Skeletal muscle tissue (tissue), 4 donors: ENCODE data around the gene PTPRE. TPM values are rescaled to one million over a fixed set of nuclear protein-coding genes. Genes with fewer than 3 reads are reported as not detected.

ENCODE experiments used
- H3K27ac ChIP-seq: one replicate; pipeline ENCODE4 v1.7.0; 2013; ENCODE audit warnings: mild to moderate bottlenecking, low read depth, low read length, inconsistent platforms
- H3K27me3 ChIP-seq, 3 donors: one replicate each; pipeline ENCODE4 v1.7.0; 2013; ENCODE audit warnings: low read length in 3 of 3; ENCODE audit not compliant: control insufficient read depth in 3 of 3, insufficient read depth in 3 of 3
- H3K36me3 ChIP-seq, 3 donors: one replicate each; pipeline ENCODE4 v1.7.0; 2013; ENCODE audit warnings: low read length in 3 of 3; ENCODE audit not compliant: control insufficient read depth in 3 of 3, insufficient read depth in 3 of 3
- H3K4me1 ChIP-seq, 3 donors: one replicate each; pipeline ENCODE4 v1.7.0; 2013; ENCODE audit warnings: low read length in 3 of 3, mild to moderate bottlenecking in 3 of 3; ENCODE audit not compliant: control insufficient read depth in 3 of 3, insufficient read depth in 3 of 3
- H3K4me3 ChIP-seq, 3 donors: one replicate each; pipeline ENCODE4 v1.7.0; 2013; ENCODE audit warnings: low read length in 3 of 3
- H3K9ac ChIP-seq, 3 donors: one replicate each; pipeline ENCODE4 v1.7.0; 2013; ENCODE audit warnings: low read length in 3 of 3, mild to moderate bottlenecking in 3 of 3, moderate library complexity in 2 of 3, low read depth in 1 of 3
- H3K9me3 ChIP-seq, 3 donors: one replicate each; pipeline ENCODE4 v1.7.0; 2013; ENCODE audit warnings: low read length in 3 of 3; ENCODE audit not compliant: control insufficient read depth in 3 of 3
- total RNA-seq: library from RNA; depleted of rRNA; stranded (reverse); fragments of >200 nt; gene quantifications from one replicate; pipeline ENCODE4 v1.2.3, GENCODE V29; 2014
- donor health status: Osteomylitis.

PTPRE gene
- total RNA-seq, 1 donor from 2014 or later, result 7.8 TPM

DNA sequence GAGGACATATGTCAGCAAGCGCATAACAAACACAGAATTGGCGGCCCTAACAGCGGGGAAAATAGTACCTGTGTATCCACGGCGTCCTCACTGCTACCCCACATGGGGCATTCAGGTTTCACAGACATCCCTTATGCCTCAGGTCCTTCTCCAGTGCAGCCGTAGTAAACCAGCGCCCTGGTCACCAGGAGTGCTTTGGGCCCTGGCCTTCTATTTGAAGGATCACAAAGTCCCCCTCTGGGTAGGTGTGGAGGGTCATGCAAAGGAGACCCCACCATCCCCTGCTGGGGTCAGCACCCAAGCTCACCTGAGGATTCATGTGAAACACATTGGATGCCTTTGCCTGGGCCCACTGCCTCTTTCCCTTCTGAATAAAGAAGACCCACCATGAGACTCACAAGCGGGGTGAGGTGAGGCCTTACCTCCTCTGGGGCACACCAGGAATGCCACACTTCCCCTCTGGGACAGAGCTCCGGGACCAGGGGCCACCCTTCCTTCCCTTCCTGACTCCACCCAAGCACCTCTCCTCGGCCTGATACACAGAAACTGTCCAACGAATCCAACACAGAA lies 32.9 kb upstream of the PTPRE start:
- Histone ChIP-seq H3K27me3 (peaks cover 6 to 10% (median 9%) of the 10 kb centered on the region in 3 donors), H3K4me3 (no peak overlapping the region), H3K9ac (no peak overlapping the region)

DNA sequence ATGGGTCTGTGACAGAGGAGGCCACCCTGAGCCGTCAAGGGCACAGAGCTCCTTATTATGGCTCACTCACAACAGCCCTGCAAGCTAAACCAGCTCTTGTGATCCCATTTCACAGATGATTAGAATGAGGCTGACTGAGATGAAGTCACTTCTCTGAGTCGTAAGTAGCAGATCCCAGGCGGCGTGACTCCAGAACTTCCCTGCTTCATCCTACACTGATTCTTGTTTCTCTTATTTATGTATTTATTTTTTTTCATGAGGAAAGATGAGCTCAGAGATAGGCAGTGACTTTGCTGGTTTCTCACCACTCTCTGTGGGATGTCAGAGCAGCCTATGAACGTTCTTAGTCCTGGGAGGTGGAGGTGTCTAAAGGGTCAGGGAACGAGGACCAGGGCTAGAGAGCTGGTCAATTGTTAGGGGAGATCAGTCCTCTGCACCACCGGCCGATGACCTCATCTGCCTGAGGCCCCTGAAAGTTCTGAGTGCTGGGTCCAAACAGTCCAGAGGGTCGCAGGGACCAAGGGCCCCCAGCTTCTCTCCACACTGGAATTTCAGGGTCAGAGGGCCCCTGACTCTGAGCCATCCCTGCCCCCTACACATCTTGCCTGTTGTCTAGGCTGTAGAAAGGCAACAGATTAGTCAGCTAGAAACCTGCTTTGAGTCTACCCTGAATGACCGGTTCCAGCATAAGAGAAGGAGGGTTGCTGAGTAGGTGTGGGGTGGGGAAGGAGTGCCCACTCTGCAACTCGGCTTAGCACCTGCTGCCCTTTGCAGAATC lies 32.0 kb upstream of the PTPRE start:
- Histone ChIP-seq H3K36me3 (no peaks in the 10 kb centered on the region), H3K9ac (no peak overlapping the region), H3K27ac (no peak overlapping the region), H3K9me3 (no peaks in the 10 kb centered on the region), H3K4me3 (no peak overlapping the region), H3K4me1 (peaks cover 0 to 8% (median 5%) of the 10 kb centered on the region in 3 donors), H3K27me3 (peaks cover 6 to 10% (median 9%) of the 10 kb centered on the region in 3 donors)

More for the DNA sequence above, 32.9 kb upstream of the PTPRE start:
- Histone ChIP-seq H3K9me3 (no peaks in the 10 kb centered on the region), H3K27ac (no peak overlapping the region), H3K4me1 (peaks cover 0 to 8% (median 5%) of the 10 kb centered on the region in 3 donors), H3K36me3 (no peaks in the 10 kb centered on the region)

DNA sequence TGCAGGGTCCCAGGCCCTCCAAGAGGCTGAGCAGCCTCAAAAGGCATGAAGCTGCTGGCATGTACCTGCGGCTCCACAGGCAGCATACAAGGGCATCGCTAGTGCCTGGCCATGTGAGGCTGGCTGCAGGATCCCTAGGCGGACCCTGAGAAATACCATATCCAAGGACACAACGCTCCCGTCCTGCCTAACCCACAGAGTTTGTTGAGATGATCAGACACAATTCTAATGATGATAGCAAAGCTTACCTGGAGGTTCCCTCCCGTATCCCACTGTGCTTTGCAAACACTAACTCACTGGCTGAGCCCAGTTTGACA lies 31.5 kb upstream of the PTPRE start:
- Histone ChIP-seq H3K27me3 (peaks cover 6 to 9% (median 9%) of the 10 kb centered on the region in 3 donors), H3K36me3 (no peaks in the 10 kb centered on the region), H3K4me3 (no peak overlapping the region), H3K4me1 (peaks cover 0 to 8% (median 5%) of the 10 kb centered on the region in 3 donors), H3K9me3 (no peaks in the 10 kb centered on the region), H3K27ac (no peak overlapping the region), H3K9ac (no peak overlapping the region)

DNA sequence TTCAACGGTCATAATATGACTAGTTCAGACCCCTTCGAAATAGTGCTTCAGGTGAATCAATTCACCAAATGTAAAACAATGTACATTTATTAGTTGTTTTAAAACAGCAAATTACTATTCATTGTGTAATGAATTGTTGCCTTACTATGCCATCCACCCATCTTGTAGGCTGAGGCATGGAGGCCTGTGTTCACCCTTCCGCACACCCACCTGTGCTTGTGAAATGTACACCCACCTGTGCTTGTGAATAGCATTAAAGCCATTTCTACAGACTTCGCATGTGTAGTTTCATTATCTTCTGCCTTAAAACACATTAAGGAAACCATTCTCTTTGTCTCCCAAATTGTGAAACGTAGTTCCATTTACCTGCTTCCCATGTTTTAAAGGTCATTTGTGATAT lies 31.0 kb upstream of the PTPRE start:
- H3K27me3 ChIP-seq, result peaks cover 6 to 9% (median 6%) of the 10 kb centered on the region in 3 donors
- peaks cover 0 to 8% (median 5%) of the 10 kb centered on the region in 3 donors for H3K4me1 ChIP-seq

DNA sequence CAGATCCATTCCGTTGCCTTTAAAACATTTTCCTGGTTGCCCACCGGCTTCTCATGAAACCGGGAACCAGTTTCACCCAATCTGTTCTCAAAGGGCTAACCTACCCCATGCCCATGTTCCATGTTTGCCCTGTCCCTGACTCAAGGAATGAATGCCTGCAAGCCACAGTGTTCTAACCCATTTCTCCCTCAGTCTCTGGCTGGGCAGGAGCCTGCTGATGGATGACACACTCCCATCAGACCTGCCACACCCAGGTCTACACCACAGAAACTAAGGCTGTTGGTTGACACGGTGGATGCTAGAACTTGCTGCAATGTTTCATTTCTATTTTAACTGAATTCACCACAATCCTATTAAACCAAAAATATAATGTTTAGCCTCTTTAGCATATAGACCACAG lies 29.8 kb upstream of the PTPRE start:
- Histone ChIP-seq H3K36me3 (no peaks in the 10 kb centered on the region), H3K4me1 (peaks cover 0 to 7% (median 4%) of the 10 kb centered on the region in 3 donors), H3K4me3 (no peak overlapping the region), H3K9ac (no peak overlapping the region), H3K27me3 (peaks cover under 1 to 5% (median 2%) of the 10 kb centered on the region in 3 donors), H3K9me3 (no peaks in the 10 kb centered on the region), H3K27ac (no peak overlapping the region)

More for the DNA sequence above, 31.0 kb upstream of the PTPRE start:
- no peak overlapping the region for H3K9ac ChIP-seq
- no peaks in the 10 kb centered on the region for H3K9me3 ChIP-seq
- no peak overlapping the region for H3K4me3 ChIP-seq
- no peaks in the 10 kb centered on the region for H3K36me3 ChIP-seq
- no peak overlapping the region for H3K27ac ChIP-seq

DNA sequence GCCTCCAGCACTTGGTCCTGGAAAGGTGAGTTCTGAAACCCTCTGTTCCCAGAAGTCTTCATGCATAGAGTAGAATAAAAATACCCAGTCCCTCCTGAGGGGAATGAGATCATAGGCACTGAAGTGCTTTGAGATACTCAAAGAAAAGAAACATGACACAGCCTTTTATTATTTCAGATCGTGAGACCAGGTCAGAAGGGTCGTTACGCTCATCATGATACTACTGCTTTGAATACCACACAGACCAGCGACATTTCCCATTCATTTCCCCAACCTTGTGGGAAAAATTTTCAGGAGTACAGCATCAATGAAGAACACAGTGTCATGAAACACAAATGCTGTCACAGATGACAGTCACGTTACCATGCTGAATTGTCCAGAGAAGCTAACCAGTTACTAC lies 29.2 kb upstream of the PTPRE start:
- Histone ChIP-seq H3K27ac (no peak overlapping the region), H3K9me3 (no peaks in the 10 kb centered on the region), H3K27me3 (peaks cover 0 to 3% (median 2%) of the 10 kb centered on the region in 3 donors), H3K4me1 (peaks cover 0 to 4% (median 0%) of the 10 kb centered on the region in 3 donors), H3K9ac (no peak overlapping the region), H3K36me3 (no peaks in the 10 kb centered on the region), H3K4me3 (no peak overlapping the region)

DNA sequence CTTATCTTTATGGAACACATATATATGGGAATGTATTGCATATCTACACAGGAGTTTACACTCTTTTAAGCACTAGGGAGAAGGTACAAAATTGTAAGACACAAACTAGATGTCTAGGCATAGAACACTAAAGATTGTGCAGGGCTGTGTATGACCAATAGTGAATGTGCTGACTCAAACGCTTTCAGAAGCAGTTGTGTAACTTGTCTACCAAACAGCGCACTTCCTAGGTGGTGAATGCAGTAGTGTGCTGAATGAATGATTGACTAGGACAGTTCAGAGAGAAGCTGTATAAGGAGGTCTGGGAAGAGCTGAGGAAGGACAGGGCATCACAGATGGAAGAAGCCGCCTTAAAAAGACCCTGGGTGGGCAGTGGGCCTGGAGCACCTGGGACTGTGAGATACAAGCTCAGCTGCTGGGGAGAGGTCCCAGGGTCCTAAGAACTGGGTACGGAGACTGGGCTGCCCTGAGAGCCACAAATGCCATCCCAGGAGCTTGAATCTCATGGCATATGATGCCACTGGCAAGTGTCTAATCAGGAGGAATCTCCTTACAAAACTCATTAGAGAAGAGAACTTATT lies 28.3 kb upstream of the PTPRE start:
- H3K4me3 ChIP-seq, result no peak overlapping the region

DNA sequence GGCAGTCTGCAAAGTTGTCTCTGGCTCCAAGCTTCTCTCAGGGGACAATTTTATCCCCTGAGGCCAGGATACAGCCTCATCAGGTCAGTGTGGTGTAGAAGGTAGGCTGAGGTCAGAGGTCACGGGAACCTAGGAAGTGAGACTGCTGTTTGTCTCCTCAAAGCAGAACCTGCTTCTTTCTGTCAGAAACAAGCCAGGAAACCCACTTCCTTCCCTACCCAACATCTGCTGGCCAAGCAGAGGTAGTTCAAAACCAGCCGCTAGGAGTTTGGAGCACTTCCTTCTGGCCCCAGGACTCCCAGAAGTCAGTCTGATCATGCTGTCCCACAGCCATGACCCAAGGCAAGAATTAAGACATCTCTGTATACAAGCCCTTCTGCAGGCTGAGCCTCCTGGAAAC lies 26.3 kb upstream of the PTPRE start:
- H3K4me1 ChIP-seq, result peaks cover 0 to 4% (median 0%) of the 10 kb centered on the region in 3 donors
- H3K27me3 ChIP-seq, result peaks cover 0 to 2% (median 0%) of the 10 kb centered on the region in 3 donors
- H3K36me3 ChIP-seq, result no peaks in the 10 kb centered on the region
- no peaks in the 10 kb centered on the region for H3K9me3 ChIP-seq
- no peak overlapping the region for H3K27ac ChIP-seq
- H3K4me3 ChIP-seq, result no peak overlapping the region
- no peak overlapping the region for H3K9ac ChIP-seq

More for the DNA sequence above, 28.3 kb upstream of the PTPRE start:
- H3K27me3 ChIP-seq, result peaks cover 0 to 2% (median 0%) of the 10 kb centered on the region in 3 donors
- no peaks in the 10 kb centered on the region for H3K36me3 ChIP-seq
- no peak overlapping the region for H3K27ac ChIP-seq
- no peaks in the 10 kb centered on the region for H3K9me3 ChIP-seq
- no peak overlapping the region for H3K9ac ChIP-seq
- H3K4me1 ChIP-seq, result peaks cover 0 to 4% (median 0%) of the 10 kb centered on the region in 3 donors

DNA sequence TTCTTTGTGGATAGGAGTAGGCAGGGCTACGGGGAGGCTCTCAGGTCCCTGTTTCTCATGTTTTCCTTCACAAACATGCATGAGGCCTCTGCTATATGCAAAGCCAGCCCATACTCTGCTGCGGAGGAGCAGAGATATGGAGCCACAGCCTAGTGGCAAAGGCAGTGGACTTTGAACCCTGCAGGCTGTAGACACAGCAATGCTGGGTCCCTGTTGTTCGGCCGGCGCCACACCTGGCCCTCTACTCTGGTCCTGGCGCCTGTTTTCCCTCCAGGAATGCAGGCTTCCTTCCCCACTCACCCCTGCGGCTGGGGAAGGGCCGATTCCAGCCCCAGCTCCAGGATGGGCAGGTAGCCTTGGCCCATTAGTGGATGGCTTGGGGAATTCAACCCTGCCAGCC lies 25.6 kb upstream of the PTPRE start:
- Histone ChIP-seq H3K27ac (peak overlapping the region; percentile 49), H3K36me3 (no peaks in the 10 kb centered on the region), H3K9me3 (no peaks in the 10 kb centered on the region), H3K9ac (no peak overlapping the region), H3K4me1 (peaks cover 0 to 4% (median 0%) of the 10 kb centered on the region in 3 donors), H3K27me3 (peaks cover 0 to 2% (median 2%) of the 10 kb centered on the region in 3 donors), H3K4me3 (no peak overlapping the region)

DNA sequence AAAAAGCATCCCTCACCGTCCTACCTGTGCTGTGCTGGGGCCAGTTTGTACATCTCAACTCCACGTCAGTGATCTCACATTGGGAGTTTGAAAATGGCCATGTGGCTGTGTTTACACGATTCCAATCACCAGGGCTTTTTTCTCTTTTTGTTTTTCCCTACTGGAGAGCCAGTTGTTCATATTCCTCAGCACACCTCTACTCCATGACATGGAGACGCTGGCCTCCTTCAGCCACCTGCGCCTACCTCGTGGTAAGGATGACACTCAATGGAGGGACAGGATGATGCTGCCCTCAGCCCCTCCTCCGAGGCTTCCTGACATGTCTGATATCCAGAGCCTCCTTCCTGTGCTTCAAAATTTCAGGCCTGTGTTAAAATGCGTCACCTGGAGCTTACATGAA lies 24.5 kb upstream of the PTPRE start:
- no peak overlapping the region for H3K4me3 ChIP-seq
- no peaks in the 10 kb centered on the region for H3K9me3 ChIP-seq
- H3K27me3 ChIP-seq, result peaks cover 0 to 7% (median 6%) of the 10 kb centered on the region in 3 donors
- H3K36me3 ChIP-seq, result no peaks in the 10 kb centered on the region
- H3K9ac ChIP-seq, result no peak overlapping the region
- no peak overlapping the region for H3K27ac ChIP-seq
- H3K4me1 ChIP-seq, result peaks cover 0 to 4% (median 0%) of the 10 kb centered on the region in 3 donors
